Measurements from ENCODE around the gene UCKL1.
A peak's percentile ranks its signal among the peaks of the same experiment; 100 is the strongest.
"Not testable (repeated sequence)": the region's sequence is repeated elsewhere in the genome, so short reads cannot be mapped to it uniquely, and the experiment has no call there.

Gene UCKL1

DNA sequence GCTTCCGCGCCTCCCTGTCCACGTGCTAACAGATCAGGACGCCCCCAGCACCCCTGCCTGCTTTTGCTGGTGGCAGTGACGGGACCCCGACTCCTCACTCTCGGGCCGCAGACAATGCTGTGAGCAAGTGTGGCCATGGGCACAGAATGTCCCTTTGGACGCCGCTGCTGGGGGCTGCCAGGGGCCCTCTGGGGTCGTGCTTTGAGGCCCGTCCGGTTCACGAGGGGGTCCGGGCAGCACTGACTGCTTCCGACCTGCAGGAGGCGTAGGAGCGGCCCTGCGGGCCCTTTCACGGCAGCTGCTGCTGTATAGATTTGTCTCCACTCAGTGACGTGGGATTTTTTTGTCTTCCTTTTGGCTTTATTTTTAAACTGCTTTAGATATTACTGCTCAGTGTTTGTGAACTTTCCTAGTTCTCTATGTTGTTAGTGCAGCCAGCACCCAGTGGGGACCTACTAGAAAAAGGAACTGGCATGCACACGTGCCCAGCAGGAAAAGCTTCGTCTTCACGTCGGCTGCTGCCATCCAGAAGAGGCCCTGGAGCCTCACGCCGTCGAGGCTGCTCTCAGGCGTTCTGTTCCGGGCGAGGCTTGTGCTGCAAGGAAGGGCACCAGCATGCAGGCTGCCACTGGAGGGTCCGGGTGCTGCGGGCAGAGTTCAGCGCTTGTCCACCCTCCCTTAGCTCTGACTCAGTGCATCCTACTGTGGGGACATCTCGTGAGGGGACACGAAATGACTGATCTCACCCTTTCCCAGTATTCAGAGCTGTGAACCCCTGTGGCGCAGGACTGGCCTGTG is 21.7 kb downstream of the UCKL1 start:
- TF ChIP-seq, protein P1, sequence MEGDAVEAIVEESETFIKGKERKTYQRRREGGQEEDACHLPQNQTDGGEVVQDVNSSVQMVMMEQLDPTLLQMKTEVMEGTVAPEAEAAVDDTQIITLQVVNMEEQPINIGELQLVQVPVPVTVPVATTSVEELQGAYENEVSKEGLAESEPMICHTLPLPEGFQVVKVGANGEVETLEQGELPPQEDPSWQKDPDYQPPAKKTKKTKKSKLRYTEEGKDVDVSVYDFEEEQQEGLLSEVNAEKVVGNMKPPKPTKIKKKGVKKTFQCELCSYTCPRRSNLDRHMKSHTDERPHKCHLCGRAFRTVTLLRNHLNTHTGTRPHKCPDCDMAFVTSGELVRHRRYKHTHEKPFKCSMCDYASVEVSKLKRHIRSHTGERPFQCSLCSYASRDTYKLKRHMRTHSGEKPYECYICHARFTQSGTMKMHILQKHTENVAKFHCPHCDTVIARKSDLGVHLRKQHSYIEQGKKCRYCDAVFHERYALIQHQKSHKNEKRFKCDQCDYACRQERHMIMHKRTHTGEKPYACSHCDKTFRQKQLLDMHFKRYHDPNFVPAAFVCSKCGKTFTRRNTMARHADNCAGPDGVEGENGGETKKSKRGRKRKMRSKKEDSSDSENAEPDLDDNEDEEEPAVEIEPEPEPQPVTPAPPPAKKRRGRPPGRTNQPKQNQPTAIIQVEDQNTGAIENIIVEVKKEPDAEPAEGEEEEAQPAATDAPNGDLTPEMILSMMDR (IDR thresholded peaks at IDR 0.05; ENCODE audit: low read depth, low read length) = peak; percentile 44; the same call in 1 of the 2 replicates
- Histone ChIP-seq H3K36me3 (peaks cover 11% of the 10 kb centered on the region), H3K27ac (no peak overlapping the region)

DNA sequence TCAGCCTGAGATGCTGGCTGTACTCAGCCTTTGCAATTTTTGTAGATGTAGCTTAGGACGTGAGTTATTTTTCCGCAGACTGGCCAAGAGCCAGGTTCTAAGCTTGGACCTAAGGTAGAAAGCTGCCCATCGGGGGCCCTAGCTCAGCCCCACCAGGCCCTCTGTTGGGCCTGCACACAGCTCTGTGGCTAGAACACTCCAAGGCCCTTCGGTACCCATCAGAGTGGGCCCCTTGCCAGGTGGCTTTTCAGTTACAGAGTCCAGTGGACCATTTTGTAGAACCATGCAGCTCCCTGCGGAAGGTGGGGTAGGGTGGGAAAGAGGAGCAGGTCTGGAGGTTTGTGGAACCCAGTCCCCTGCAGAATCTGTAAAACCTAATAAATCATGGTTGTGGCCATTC is 22.6 kb downstream of the UCKL1 start:
- TF ChIP-seq, protein P1 (IDR thresholded peaks at IDR 0.05; ENCODE audit: low read depth, low read length) = no peak
- H3K27me3 ChIP-seq (ENCODE audit: insufficient read depth, low read depth, severe bottlenecking) = no peaks in the 10 kb centered on the region

More for the DNA sequence above, 21.7 kb downstream of the UCKL1 start:
- no peaks in the 10 kb centered on the region for H3K9me3 ChIP-seq (ENCODE audit: severe bottlenecking)
- DNase-seq = no peak
- no peaks in the 10 kb centered on the region for H3K27me3 ChIP-seq (ENCODE audit: insufficient read depth, low read depth, severe bottlenecking)
- no peak overlapping the region for H3K4me3 ChIP-seq (ENCODE audit: low read depth, low read length)

DNA sequence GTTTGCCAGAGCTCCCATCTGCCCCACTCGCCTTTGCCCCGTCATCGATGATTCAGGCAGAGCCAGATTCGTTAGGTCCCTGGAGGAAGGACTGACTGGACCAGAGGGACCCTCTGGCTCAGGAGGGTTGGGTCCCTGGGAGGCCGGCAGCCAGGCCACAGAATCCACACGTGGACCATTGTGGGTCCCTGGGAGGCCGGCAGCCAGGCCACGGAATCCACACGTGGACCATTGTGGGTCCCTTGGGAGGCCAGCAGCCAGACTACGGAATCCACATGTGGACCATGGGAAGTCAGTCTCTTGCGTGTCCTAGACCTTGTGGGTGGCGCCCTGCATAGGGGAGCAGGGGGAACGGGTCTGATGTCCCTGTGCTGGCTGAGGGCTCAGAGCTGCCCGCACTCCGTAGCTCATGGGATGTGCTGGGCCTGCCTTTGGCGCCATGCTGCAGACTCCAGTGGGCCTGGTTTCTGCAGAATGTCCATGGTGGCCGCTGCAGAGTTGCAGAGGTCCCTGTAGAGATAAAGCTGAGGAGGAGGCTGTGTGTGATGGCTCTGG is 23.5 kb downstream of the UCKL1 start:
- no peak overlapping the region for H3K4me3 ChIP-seq (ENCODE audit: low read depth, low read length)
- no peaks in the 10 kb centered on the region for H3K9me3 ChIP-seq (ENCODE audit: severe bottlenecking)
- H3K36me3 ChIP-seq = peaks cover 18% of the 10 kb centered on the region
- no peaks in the 10 kb centered on the region for H3K27me3 ChIP-seq (ENCODE audit: insufficient read depth, low read depth, severe bottlenecking)
- H3K27ac ChIP-seq = no peak overlapping the region
- TF ChIP-seq, protein P1 (IDR thresholded peaks at IDR 0.05; ENCODE audit: low read depth, low read length) = no peak
- no peak for DNase-seq

More for the DNA sequence above, 22.6 kb downstream of the UCKL1 start:
- Histone ChIP-seq H3K4me3 (ENCODE audit: low read depth, low read length) (no peak overlapping the region), H3K27ac (no peak overlapping the region), H3K36me3 (peaks cover 11% of the 10 kb centered on the region), H3K9me3 (ENCODE audit: severe bottlenecking) (no peaks in the 10 kb centered on the region)
- DNase-seq = no peak

DNA sequence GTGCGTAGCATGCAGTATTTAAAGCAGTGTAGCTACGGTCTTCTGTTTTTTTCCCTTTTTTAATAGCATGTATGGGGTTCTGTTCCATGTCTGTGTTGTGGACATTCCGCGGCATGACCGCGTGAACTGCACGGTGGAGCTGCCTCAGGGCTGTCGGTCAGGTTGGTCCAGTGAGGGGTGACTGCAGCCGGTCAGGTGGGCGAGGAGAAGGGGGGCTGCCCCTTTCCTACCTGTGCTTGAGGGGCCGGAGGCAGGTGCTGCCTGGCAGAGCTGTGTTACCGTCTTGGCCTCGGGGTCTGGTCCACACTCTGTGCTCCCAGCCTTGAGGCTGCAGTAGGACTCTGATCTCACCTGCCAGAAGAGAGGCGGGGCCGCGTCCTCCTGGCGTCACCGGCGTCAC is 24.5 kb downstream of the UCKL1 start:
- TF ChIP-seq, protein P1 (IDR thresholded peaks at IDR 0.05; ENCODE audit: low read depth, low read length) = no peak
- H3K36me3 ChIP-seq = peaks cover 18% of the 10 kb centered on the region

DNA sequence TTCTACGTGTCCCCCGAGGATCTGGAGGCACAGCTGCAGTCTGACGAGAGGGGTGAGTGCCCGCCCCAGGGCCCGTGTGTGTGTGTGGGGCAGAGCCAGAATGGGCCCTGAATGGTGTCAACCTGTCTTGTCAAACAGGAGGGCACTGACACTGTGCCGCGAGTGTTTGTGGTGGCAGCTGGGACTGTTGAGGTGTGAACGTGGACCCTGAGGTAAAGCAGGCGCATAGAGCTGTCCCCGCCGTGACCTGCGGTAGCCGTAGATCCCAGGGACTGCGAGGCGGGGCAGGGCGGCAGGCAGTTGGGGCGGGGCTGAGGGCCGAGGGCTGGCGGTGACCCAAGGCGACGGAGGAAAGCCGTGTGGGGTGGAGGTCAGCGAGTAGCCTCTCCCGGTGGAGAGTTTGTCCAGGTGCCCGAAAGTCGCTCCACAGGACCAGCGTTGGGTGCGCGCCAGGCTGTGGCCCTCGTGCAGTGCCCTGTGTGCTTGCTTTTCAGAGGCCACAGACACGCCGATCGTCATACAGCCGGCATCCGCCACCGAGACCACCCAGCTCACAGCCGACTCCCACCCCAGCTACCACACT is 25.2 kb downstream of the UCKL1 start:
- Histone ChIP-seq H3K36me3 (peaks cover 21% of the 10 kb centered on the region), H3K4me3 (ENCODE audit: low read depth, low read length) (no peak overlapping the region), H3K27me3 (ENCODE audit: insufficient read depth, low read depth, severe bottlenecking) (no peaks in the 10 kb centered on the region), H3K27ac (no peak overlapping the region), H3K9me3 (ENCODE audit: severe bottlenecking) (no peaks in the 10 kb centered on the region)
- DNase-seq = no peak
- TF ChIP-seq, protein P1 (IDR thresholded peaks at IDR 0.05; ENCODE audit: low read depth, low read length) = no peak

More for the DNA sequence above, 24.5 kb downstream of the UCKL1 start:
- H3K9me3 ChIP-seq (ENCODE audit: severe bottlenecking) = no peaks in the 10 kb centered on the region
- H3K27ac ChIP-seq = no peak overlapping the region
- H3K27me3 ChIP-seq (ENCODE audit: insufficient read depth, low read depth, severe bottlenecking) = no peaks in the 10 kb centered on the region
- no peak for DNase-seq
- H3K4me3 ChIP-seq (ENCODE audit: low read depth, low read length) = no peak overlapping the region

DNA sequence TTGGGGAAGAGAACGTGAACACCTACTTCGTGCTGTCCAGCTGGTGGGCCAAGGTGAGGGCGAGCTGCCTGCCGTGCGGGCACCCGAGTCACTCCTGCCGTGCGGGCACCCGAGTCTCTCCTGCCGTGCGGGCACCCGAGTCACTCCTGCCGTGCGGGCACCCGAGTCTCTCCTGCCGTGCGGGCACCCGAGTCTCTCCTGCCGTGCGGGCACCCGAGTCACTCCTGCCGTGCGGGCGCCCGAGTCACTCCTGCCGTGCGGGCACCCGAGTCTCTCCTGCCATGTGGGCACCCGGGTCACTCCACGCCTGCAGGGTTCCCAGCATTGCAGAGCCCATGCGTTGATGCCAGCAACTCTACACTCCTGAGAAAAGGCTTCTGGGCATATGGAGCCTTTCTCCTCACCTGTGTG is 26.7 kb downstream of the UCKL1 start:
- H3K9me3 ChIP-seq (ENCODE audit: severe bottlenecking); DNase-seq; H3K27me3 ChIP-seq (ENCODE audit: insufficient read depth, low read depth, severe bottlenecking); H3K4me3 ChIP-seq (ENCODE audit: low read depth, low read length); H3K27ac ChIP-seq: not testable (repeated sequence)
- H3K36me3 ChIP-seq = peaks cover 21% of the 10 kb centered on the region
